IMR-90 (cell line): ENCODE measurements around the gene EMD. TPM values are rescaled to one million over a fixed set of nuclear protein-coding genes. Genes with fewer than 3 reads are reported as not detected.
"Not testable (repeated sequence)": the region's sequence is repeated elsewhere in the genome, so short reads cannot be mapped to it uniquely, and the experiment has no call there.

Source experiments
- ATAC-seq: fragments of 200-7000 bp; cut with Tn5 transposase; 2 replicates; pipeline ENCODE4 v1.9.1; 2020; ENCODE audit warnings: low read depth, mild to moderate bottlenecking, moderate library complexity
- BruUV-seq: library from RNA; stranded (reverse); fragments of 400-500 nt; replicated peaks from 2 replicates; lab custom pipeline; 2021; lab: Mats Ljungman, UMichigan
- CTCF ChIA-PET: fragments of 300-600 bp; formaldehyde crosslinking; extraction: SDS; loops from one replicate; lab custom pipeline; 2021; ENCODE audit warnings: antibody characterized with exemption; lab: Yijun Ruan, JAX
- POLR2A ChIA-PET: fragments of 300-600 bp; sonication (Branson Sonifier 250); formaldehyde crosslinking; loops from one replicate; lab custom pipeline; 2022; ENCODE audit warnings: antibody characterized with exemption; ENCODE audit not compliant: unreplicated experiment; lab: Charles Lee
- DNase-seq: peaks from one replicate; pipeline ENCODE4 v3.0.0; 2013
- H2AFZ ChIP-seq: replicated peaks from 2 replicates; pipeline ENCODE3; 2013; ENCODE audit warnings: low read length, mild to moderate bottlenecking; ENCODE audit not compliant: poor library complexity
- H2AK5ac ChIP-seq: 2 replicates; pipeline ENCODE4 v1.6.1; 2013; ENCODE audit warnings: low read depth, low read length, inconsistent platforms
- H2AK9ac ChIP-seq: replicated peaks from 2 replicates; pipeline ENCODE3; 2013; ENCODE audit warnings: mild to moderate bottlenecking, low read depth, low read length, moderate library complexity; ENCODE audit not compliant: poor library complexity
- H2BK120ac ChIP-seq: 2 replicates; pipeline ENCODE4 v1.6.1; 2013; ENCODE audit warnings: low read depth, low read length, inconsistent platforms
- H2BK15ac ChIP-seq: 3 replicates; pipeline ENCODE4 v1.6.1; 2013; ENCODE audit warnings: low read depth, low read length, inconsistent platforms
- H2BK20ac ChIP-seq: 2 replicates; pipeline ENCODE4 v1.6.1; 2013; ENCODE audit warnings: low read depth, mild to moderate bottlenecking, inconsistent platforms, low read length, moderate library complexity
- H2BK5ac ChIP-seq: 2 replicates; pipeline ENCODE4 v1.6.1; 2013; ENCODE audit warnings: mild to moderate bottlenecking, low read depth, low read length, inconsistent platforms; ENCODE audit not compliant: poor library complexity, severe bottlenecking
- H3K14ac ChIP-seq: replicated peaks from 2 replicates; pipeline ENCODE4 v1.6.1; 2013; ENCODE audit warnings: low read depth, low read length, inconsistent platforms
- H3K18ac ChIP-seq: 2 replicates; pipeline ENCODE4 v1.6.1; 2013; ENCODE audit warnings: low read depth, low read length, control low read depth
- H3K23ac ChIP-seq: 2 replicates; pipeline ENCODE4 v1.6.1; 2013; ENCODE audit warnings: low read depth, low read length, inconsistent platforms
- H3K27ac ChIP-seq: 2 replicates; pipeline ENCODE4 v1.5.1; 2013; ENCODE audit warnings: mild to moderate bottlenecking, control low read depth, low read length; ENCODE audit not compliant: insufficient read depth
- H3K27me3 ChIP-seq: 2 replicates; pipeline ENCODE4 v1.6.1; 2013; ENCODE audit warnings: low read length; ENCODE audit not compliant: control insufficient read depth, insufficient read depth
- H3K36me3 ChIP-seq: 2 replicates; pipeline ENCODE4 v1.6.1; 2013; ENCODE audit warnings: low read length, mixed read lengths; ENCODE audit not compliant: control insufficient read depth, insufficient read depth
- H3K4ac ChIP-seq: 2 replicates; pipeline ENCODE4 v1.6.1; 2013; ENCODE audit warnings: low read depth, low read length, inconsistent platforms
- H3K4me1 ChIP-seq: 2 replicates; pipeline ENCODE4 v1.6.1; 2013; ENCODE audit warnings: low read length, mixed read lengths; ENCODE audit not compliant: control insufficient read depth, insufficient read depth
- H3K4me2 ChIP-seq: 2 replicates; pipeline ENCODE4 v1.6.1; 2013; ENCODE audit warnings: low read depth, mild to moderate bottlenecking, control low read depth, low read length, moderate library complexity
- H3K4me3 ChIP-seq: 2 replicates; pipeline ENCODE4 v1.5.1; 2013; ENCODE audit warnings: low read depth, mild to moderate bottlenecking, control low read depth, low read length, moderate library complexity; ENCODE audit not compliant: insufficient read depth
- H3K56ac ChIP-seq: 2 replicates; pipeline ENCODE4 v1.6.1; 2013; ENCODE audit warnings: low read length, inconsistent platforms; ENCODE audit not compliant: insufficient read depth; ENCODE audit errors: extremely low read depth
- H3K79me1 ChIP-seq, 2 experiments: 2 replicates each; pipeline ENCODE4 v1.6.1; 2013; ENCODE audit warnings: low read length in 2 of 2, inconsistent platforms in 1 of 2, low read depth in 1 of 2
- H3K9ac ChIP-seq: 2 replicates; pipeline ENCODE4 v1.6.1; 2013; ENCODE audit warnings: low read depth, low read length, control low read depth
- H3K9me1 ChIP-seq: 2 replicates; pipeline ENCODE4 v1.6.1; 2013; ENCODE audit warnings: low read length, inconsistent platforms; ENCODE audit not compliant: insufficient read depth
- H3K9me3 ChIP-seq: 2 replicates; pipeline ENCODE4 v1.6.1; 2013; ENCODE audit warnings: low read length; ENCODE audit not compliant: control insufficient read depth, insufficient read depth
- H4K20me1 ChIP-seq: 2 replicates; pipeline ENCODE4 v1.6.1; 2013; ENCODE audit warnings: low read length, inconsistent platforms; ENCODE audit not compliant: insufficient read depth
- H4K5ac ChIP-seq: 2 replicates; pipeline ENCODE4 v1.6.1; 2013; ENCODE audit warnings: mild to moderate bottlenecking, low read depth, low read length, control low read depth
- H4K8ac ChIP-seq, 2 experiments: 2 replicates each; pipeline ENCODE4 v1.6.1; 2013; ENCODE audit warnings: low read depth in 2 of 2, low read length in 2 of 2, control low read depth in 1 of 2, inconsistent platforms in 1 of 2
- H4K91ac ChIP-seq: 2 replicates; pipeline ENCODE4 v1.6.1; 2013; ENCODE audit warnings: low read depth, low read length, inconsistent platforms; ENCODE audit not compliant: insufficient read depth
- WGBS, 2 experiments: methylation state at CpG; one replicate each; pipeline versions ENCODE4 v1.1.5 to v1.1.7; 2013; ENCODE audit warnings: missing lambda C conversion rate in 2 of 2; ENCODE audit not compliant: insufficient read length in 1 of 2; ENCODE audit errors: extremely low coverage in 2 of 2; 5-methylcytosine and 5-hydroxymethylcytosine counted together
- dilution Hi-C: fragments of 300-500 bp; cut with HindIII; formaldehyde crosslinking; loops from one replicate; pipeline ENCODE4 v1.14.3; 2018; ENCODE audit warnings: low sequenced_read_pairs; ENCODE audit not compliant: unreplicated experiment
- in situ Hi-C: fragments of 300-500 bp; cut with MboI; formaldehyde crosslinking; loops from 3 replicates; pipeline ENCODE4 v1.14.3; 2019; ENCODE audit warnings: low sequenced_read_pairs, inconsistent platforms, mixed read lengths
- intact Hi-C: fragments of 100-400 bp; cut with micrococcal nuclease; formaldehyde crosslinking; loops from 2 replicates; pipeline ENCODE4 v1.10.0; 2022
- polyA plus RNA-seq, 3 experiments: library from polyadenylated mRNA; depleted of rRNA; stranded (reverse); fragments of >200 nt; gene quantifications; 2 replicates each; pipeline ENCODE4 v1.2.3, GENCODE V29; 2012; ENCODE audit warnings: low replicate concordance in 1 of 3
- total RNA-seq: library from RNA; depleted of rRNA; stranded (reverse); fragments of >200 nt; gene quantifications from 2 replicates; pipeline ENCODE4 v1.2.3, GENCODE V29; 2012

EMD gene
- total and polyA plus RNA-seq, 2 of the 4 experiments (the other 2 are of a cell fraction) = 9.9 to 80.6 TPM

DNA sequence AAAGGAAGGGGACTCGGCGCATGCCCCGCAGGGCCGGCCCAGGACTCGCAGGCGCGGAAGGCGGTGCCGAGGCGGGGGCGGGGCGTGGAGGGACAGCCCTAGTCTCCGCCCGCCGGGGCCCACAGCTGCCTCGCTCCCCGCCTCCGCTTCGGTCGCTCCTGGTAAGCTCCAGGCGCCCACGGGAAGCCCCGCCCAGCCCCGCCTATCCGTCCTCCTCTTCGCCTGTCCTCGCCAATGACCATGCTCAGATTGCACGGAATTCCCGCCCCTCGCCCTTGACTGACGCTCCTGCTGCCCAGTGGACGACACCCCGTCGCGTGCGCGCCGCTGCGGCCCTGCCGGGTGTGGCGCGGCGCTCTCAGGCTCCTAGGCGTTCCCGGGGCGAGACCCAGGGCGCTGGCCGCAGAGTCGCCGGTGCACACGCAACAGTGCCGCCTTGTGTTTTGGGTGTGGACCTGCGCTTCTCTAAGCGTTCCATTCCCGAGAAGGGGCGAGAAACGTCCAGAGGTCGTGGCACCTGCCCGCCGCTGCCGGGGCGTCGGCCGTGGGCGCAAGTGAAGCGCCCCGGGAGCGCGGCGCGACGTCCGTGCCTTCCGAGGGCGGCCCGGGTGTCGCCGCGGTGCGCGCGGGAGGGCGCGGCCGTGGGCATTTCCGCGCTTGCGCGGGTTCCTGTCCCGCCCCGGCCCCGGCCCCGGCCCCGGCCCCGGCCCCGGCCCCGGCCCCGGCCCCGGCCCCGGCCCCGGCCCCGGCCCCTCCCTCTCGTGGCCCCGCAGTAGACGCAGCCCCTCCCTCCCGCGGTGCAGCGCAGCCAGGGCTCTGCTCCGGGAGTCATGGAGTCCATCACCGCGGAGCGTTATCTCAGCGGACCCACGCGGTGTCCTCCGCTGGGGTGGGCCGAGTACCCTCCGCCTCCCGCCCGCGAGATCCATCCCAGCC is 11.0 kb downstream of the EMD start:
- H3K9me1 ChIP-seq, H2AFZ ChIP-seq, dilution Hi-C loops, POLR2A ChIA-PET, H3K4ac ChIP-seq, H3K9me3 ChIP-seq, H2BK120ac ChIP-seq, CTCF ChIA-PET, H4K91ac ChIP-seq, H4K20me1 ChIP-seq, intact Hi-C loops, H3K36me3 ChIP-seq, H2AK9ac ChIP-seq, H3K23ac ChIP-seq, H3K27me3 ChIP-seq, H3K79me1 ChIP-seq, in situ Hi-C loops, H4K8ac ChIP-seq, H2BK20ac ChIP-seq, BruUV-seq, H3K14ac ChIP-seq, H3K4me1 ChIP-seq, H2BK15ac ChIP-seq, H2AK5ac ChIP-seq, H3K56ac ChIP-seq, DNase-seq: not testable (repeated sequence)
- WGBS, 2 experiments = no CpG with 5 or more reads among the region's 121 CpGs
- ATAC-seq = peak; percentile 80
- 0 out of 2 replicates have a peak overlapping the region, but pooled peaks have one; percentile 78 for H4K5ac ChIP-seq
- peak overlapping the region; percentile 74 for H2BK5ac ChIP-seq
- peak overlapping the region; percentile 64; the same call in 1 of the 2 replicates for H3K9ac ChIP-seq
- peak overlapping the region; percentile 74; the same call in 1 of the 2 replicates for H3K18ac ChIP-seq
- H3K27ac ChIP-seq = peak overlapping the region; percentile 93
- H3K4me2 ChIP-seq = peak overlapping the region; percentile 79; the same call in 1 of the 2 replicates
- peak overlapping the region; percentile 54 for H3K4me3 ChIP-seq

DNA sequence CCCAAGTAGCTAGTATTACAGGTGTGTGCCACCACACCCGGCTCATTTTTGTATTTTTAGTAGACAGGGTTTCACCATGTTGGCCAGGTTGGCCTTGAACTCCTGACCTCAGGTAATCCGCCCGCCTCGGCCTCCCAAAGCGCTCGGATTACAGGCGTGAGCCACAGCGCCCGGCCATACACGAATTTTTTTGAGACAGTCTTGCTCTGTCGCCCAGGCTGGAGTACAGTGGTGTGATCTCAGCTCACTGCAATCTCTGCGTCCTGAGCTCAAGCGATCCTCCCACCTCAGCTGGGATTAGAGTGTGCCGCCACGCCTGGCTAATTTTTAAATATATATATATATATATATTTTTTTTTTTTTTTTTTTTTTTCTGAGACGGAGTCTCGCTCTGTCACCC is 17.3 kb downstream of the EMD start:
- H4K8ac ChIP-seq, H2AFZ ChIP-seq, DNase-seq, H3K4me1 ChIP-seq, H3K27ac ChIP-seq, CTCF ChIA-PET, intact Hi-C loops, in situ Hi-C loops, H3K9me3 ChIP-seq, H3K56ac ChIP-seq, H3K4me2 ChIP-seq, H2BK5ac ChIP-seq, dilution Hi-C loops, H2BK20ac ChIP-seq, H4K91ac ChIP-seq, H3K9ac ChIP-seq, POLR2A ChIA-PET, ATAC-seq, H2AK5ac ChIP-seq, H2AK9ac ChIP-seq, H3K14ac ChIP-seq, H2BK120ac ChIP-seq, H3K4ac ChIP-seq, H3K4me3 ChIP-seq, H3K18ac ChIP-seq, H3K27me3 ChIP-seq, BruUV-seq, H4K5ac ChIP-seq, H3K9me1 ChIP-seq, H2BK15ac ChIP-seq, H3K23ac ChIP-seq: not testable (repeated sequence)
- Histone ChIP-seq H3K79me1 (peaks cover 4 to 24% of the 10 kb centered on the region in 2 experiments; a peak in 3 of 4 replicates), H3K36me3 (peaks cover 20% of the 10 kb centered on the region), H4K20me1 (peaks cover 32% of the 10 kb centered on the region)
- 90% methylated on average over 2 of the region's 17 CpGs; no CpG with 5 or more reads in 1 of the 2 experiments for WGBS, 2 experiments
